GM18517 (cell line): ENCODE data around the gene TTLL8.

Experiments used
- ATAC-seq: cut with Tn5 transposase; IDR thresholded peaks from one replicate; pipeline ENCODE4 v1.9.1; 2021; ENCODE audit warnings: mild to moderate bottlenecking, moderate library complexity; ENCODE audit not compliant: unreplicated experiment

The TTLL8 gene

GRCh38 chr22:50022171-50022819 lies 35.8 kb downstream of the TTLL8 start:
- no peak for ATAC-seq

DNA sequence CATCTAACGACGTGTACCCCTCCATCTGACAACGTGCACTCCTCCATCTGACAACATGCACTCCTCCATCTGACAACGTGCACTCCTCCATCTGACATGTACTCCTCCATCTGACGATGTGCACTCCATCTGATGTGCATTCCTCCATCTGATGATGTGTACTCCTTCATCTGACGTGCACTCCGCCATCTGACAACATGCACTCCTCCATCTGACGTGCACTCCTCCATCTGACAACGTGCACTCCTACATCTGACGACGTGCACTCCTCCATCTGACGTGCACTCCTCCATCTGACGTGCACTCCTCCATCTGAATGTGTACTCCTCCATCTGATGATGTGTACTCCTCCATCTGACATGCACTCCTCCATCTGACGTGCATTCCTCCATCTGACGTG lies 37.5 kb downstream of the TTLL8 start:
- no peak for ATAC-seq

DNA sequence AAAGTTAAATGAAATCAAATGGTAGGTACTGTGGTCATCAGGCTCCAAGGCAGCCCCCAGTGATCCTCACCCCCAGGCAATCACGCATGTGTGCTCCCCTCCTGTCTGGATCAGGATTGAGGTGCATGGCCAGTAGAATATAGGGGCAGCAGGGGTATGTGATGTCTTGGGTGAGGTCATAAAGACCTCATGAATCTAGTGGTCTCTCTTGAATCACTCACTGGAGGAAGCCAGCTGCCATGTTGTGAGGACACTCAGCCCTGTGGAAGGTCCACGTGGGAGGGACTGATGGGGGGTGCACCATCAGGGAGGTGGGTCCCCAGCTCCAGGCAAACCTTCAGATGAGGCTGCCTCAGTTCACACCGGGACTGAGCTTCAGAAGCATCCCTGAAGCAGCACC lies 38.8 kb downstream of the TTLL8 start:
- ATAC-seq: no peak

DNA sequence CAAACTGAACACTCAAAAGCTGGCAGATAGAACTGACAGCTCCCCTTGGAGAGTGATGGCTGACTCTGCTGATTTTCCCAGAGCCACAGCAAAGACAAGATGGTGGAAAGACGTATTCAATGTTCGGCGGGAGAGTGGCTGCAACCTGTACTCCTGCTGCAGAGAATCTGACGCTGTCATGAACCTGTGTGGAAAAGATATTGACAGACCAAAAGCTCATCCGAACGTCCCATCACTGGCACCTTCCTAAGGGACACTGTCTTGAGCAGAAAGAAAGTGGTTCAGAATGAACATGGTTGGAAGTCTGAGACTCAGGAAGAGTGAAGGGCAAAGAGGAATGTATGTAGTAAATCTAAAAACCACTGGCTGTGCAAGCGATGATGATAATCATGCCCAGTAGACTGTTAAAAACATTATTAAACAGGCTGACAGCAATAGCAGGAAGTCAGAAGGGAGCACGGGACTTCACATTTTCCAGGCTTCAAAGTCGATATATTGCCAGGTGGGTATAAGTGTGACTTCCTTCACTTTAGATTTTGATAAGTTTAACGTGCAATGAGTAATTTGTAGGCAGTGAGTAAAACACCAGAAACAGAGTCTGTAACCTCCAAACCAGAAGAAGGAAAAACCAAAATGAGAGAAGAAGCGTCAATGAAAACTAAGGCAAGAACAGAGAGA lies 39.4 kb downstream of the TTLL8 start:
- ATAC-seq: no peak

DNA sequence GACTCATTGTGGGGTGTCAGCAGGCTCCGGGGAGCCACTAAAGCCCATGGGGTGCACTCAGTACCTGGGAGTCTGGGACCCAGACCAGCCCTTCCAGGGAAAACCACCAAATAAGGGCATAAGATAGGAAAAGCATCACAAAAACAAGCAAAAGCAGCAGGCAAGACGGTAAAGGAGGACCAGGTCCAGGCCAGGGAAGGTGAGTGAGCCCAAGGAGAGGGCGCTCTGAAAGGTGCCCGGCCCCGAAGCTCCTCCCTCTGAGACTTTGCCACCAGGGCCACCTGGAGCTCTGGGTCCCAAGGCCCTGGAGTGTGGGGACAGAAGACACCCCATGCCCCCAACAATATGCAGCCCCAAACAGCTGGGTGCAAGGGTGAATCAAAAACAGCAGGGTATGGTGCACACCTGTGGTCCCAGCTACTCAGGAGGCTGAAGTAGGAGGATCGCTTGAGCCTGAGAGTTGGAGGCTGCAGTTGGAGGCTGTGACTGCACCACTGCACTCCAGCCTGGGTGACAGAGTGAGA lies 40.3 kb downstream of the TTLL8 start:
- ATAC-seq: no peak

- no peak for ATAC-seq
Measured at GRCh38 chr22:50016988-50017700, 41.0 kb downstream of the TTLL8 start.

- ATAC-seq: no peak
Measured at GRCh38 chr22:50016308-50016987, 41.6 kb downstream of the TTLL8 start.

- no peak for ATAC-seq
Measured at GRCh38 chr22:50015451-50016307, 42.4 kb downstream of the TTLL8 start.

- ATAC-seq: no peak
Measured at GRCh38 chr22:50014655-50015401, 43.3 kb downstream of the TTLL8 start.

DNA sequence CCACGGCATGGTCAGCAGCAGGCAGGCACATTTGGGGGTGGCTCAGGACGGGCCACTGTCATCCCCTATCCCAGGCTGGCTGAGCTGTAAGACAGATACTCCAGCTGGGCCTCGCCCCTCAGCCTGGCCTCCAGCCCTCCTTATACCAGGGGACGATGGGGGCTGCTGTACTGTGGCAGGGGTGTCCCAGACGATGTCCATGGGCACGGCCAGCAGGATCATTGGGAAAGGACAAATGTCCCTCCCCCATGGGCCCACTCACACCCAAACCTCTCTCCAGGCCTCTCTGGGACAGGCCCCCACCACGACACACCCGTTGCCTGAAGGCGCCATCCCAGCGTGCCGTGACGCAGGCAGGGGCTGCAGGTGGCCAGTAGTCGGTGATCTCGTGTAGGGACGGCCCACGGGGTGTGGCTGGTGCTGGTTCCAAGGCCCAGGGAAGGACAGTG lies 44.0 kb downstream of the TTLL8 start:
- ATAC-seq: no peak

DNA sequence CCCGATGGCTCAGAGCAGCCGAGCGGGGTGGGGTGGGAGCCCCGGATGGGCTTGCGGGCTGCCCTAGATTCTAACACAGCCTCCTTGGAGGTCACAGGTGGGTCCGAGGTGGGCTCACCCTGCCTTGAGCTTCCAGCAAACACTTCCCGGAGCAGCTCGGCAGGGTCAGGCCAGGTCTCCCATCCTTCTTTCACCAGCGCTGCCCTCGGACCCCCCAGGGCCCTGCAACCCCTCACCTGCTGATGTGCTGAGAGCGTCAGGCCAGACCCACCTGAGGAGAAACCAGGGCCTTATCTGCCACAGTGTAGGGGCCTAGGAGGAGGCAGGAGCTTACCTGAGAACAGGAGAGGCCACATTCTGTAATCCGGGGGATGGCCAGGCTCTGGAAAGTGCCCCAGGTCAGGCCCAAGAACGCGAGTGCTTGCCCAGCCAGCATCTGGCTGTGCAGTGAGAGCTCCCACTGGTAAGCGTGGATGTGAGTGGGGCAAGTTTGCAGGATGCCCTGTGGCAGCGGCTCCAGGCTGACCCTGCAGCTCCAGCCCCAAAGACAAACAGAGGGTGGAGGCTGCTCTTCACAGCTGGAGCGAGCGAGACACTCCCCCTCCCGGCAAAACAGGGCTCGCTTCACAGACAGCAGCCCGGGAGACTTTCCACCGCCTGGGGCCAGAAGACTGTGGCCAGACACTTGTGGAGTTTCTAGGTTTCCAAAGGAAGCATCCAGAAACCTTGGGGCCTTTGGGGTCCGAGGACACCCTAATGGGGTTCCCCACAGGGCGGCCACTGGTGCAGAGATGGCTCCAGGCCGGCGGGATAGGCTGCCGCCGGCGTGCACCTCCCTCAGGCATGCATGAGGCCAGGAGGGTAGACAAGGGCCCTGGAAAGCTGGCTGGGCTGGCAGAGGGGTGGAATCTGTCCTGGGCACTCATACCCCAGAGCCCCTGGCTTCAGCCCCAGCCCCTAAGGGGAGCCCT lies 45.6 kb downstream of the TTLL8 start, which contains the start of gene IL17REL:
Gene IL17REL, minus strand, starts transcription at position 555 of the 971 bp plus-strand sequence. Its CDS starts 119 bp downstream, at position 436.
- no peak for ATAC-seq

- no peak for ATAC-seq
Measured at GRCh38 chr22:50011447-50012210, 46.5 kb downstream of the TTLL8 start.

DNA sequence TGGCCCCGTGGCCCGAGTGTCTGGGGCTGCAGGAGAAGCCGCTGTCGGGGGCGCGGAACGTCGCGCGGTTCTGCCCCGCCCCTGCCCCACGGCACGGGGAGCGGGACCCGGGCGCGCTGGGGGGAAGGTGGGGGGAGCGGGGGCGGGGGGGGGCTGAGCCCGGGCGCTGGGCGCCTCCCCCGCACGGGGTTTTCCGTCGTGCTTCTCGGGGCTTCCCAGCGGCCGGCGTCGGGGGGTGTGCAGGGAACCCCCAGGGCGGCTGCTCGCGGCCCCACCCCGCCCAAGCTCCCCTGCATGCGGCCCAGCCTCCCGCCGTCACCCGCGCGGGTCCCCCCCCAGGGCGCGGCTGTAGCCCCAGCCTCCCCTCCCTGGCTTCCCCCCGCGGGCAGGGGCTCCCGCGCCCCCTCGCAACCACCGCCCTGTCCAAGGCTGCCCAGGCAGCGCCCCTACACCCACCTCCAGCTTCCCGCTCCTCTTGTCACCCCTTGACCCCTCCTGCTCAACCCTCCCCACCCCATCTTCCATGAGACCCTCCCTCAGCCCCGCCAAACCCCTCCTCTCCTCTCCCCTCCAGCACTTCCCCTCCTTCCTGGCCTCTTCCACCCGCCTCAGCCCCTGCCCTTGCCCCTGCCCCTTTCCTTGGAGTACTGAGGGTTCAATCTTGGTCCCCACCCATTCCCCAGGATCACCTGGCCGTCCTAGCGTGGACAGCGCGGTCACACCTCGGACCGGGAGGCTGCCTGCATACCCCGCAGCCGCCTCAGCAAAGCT lies 47.2 kb downstream of the TTLL8 start:
- no peak for ATAC-seq

GRCh38 chr22:50009765-50010675 lies 48.1 kb downstream of the TTLL8 start:
- ATAC-seq: no peak

- ATAC-seq: no peak
Measured at GRCh38 chr22:50009251-50009650, 48.8 kb downstream of the TTLL8 start.
